GM23338 (cell line): ENCODE data around the gene OXNAD1. TPM values are rescaled to one million over a fixed set of nuclear protein-coding genes. Genes with fewer than 3 reads are reported as not detected.

Source experiments
- ATAC-seq: fragments of 200-7000 bp; cut with Tn5 transposase; 3 replicates; pipeline ENCODE4 v1.9.1; 2020
- DNase-seq: peaks from one replicate; pipeline ENCODE4 v3.0.0-alpha.2; 2015; ENCODE audit warnings: low spot score
- H2AFZ ChIP-seq: fragments of 200-600 bp; sonication (generic); 2 replicates; pipeline ENCODE4 v1.8.0; 2016; ENCODE audit warnings: antibody characterized with exemption, mild to moderate bottlenecking, moderate library complexity
- H3F3A ChIP-seq: fragments of 200-600 bp; sonication (generic); replicated peaks from 2 replicates; pipeline ENCODE4 v1.8.0; 2017; ENCODE audit warnings: antibody characterized with exemption, mixed run types, low read depth
- H3K27ac ChIP-seq: fragments of 200-600 bp; sonication (generic); 2 replicates; pipeline ENCODE4 v1.6.1; 2016; ENCODE audit warnings: low read depth
- H3K27me3 ChIP-seq: fragments of 200-600 bp; sonication (generic); 2 replicates; pipeline ENCODE4 v1.8.0; 2016; ENCODE audit warnings: mild to moderate bottlenecking, mixed run types, moderate library complexity; ENCODE audit not compliant: insufficient read depth
- H3K36me3 ChIP-seq: fragments of 200-600 bp; sonication (generic); 2 replicates; pipeline ENCODE4 v1.8.0; 2016; ENCODE audit warnings: mild to moderate bottlenecking; ENCODE audit not compliant: insufficient read depth
- H3K4me1 ChIP-seq: fragments of 200-600 bp; sonication (generic); 2 replicates; pipeline ENCODE4 v1.8.0; 2016; ENCODE audit warnings: mild to moderate bottlenecking, moderate library complexity; ENCODE audit not compliant: insufficient read depth
- H3K4me2 ChIP-seq: fragments of 200-600 bp; sonication (generic); 2 replicates; pipeline ENCODE4 v1.7.1; 2017; ENCODE audit warnings: mixed run types
- H3K4me3 ChIP-seq: fragments of 200-600 bp; sonication (generic); 2 replicates; pipeline ENCODE4 v1.6.1; 2016; ENCODE audit warnings: mixed run types
- H3K79me2 ChIP-seq: fragments of 200-600 bp; sonication (generic); replicated peaks from 2 replicates; pipeline ENCODE4 v1.8.0; 2017; ENCODE audit warnings: mild to moderate bottlenecking; ENCODE audit not compliant: insufficient read depth
- H3K9me2 ChIP-seq: fragments of 200-600 bp; sonication (generic); 2 replicates; pipeline ENCODE4 v1.8.0; 2017; ENCODE audit not compliant: insufficient read depth
- H4K20me1 ChIP-seq: fragments of 200-600 bp; sonication (generic); replicated peaks from 2 replicates; pipeline ENCODE4 v1.8.0; 2017; ENCODE audit warnings: mild to moderate bottlenecking; ENCODE audit not compliant: insufficient read depth
- H3K27ac Mint-ChIP-seq: 2 replicates; pipeline ENCODE4 v1.8.0; 2020; ENCODE audit warnings: inconsistent platforms, mild to moderate bottlenecking, moderate library complexity, mixed read lengths
- H3K27me3 Mint-ChIP-seq: 3 replicates; pipeline ENCODE4 v1.8.0; 2022; ENCODE audit warnings: low read depth, mild to moderate bottlenecking, moderate library complexity, mixed read lengths, inconsistent platforms; ENCODE audit not compliant: insufficient read depth, poor library complexity
- H3K36me3 Mint-ChIP-seq: 3 replicates; pipeline ENCODE4 v1.8.0; 2021; ENCODE audit warnings: low read depth, mild to moderate bottlenecking, inconsistent platforms, moderate library complexity, mixed read lengths
- H3K4me1 Mint-ChIP-seq: 3 replicates; pipeline ENCODE4 v1.8.0; 2020; ENCODE audit warnings: mild to moderate bottlenecking, inconsistent platforms, mixed read lengths
- H3K4me3 Mint-ChIP-seq: 3 replicates; pipeline ENCODE4 v1.8.0; 2021; ENCODE audit warnings: moderate library complexity, mild to moderate bottlenecking, inconsistent platforms, mixed read lengths
- H3K9me3 Mint-ChIP-seq: 3 replicates; pipeline ENCODE4 v1.8.0; 2020; ENCODE audit warnings: moderate library complexity, mild to moderate bottlenecking, inconsistent platforms, mixed read lengths
- ETS1 ChIP-seq: IDR thresholded peaks from 2 replicates; pipeline ENCODE4 v1.6.1; 2016; ENCODE audit warnings: antibody characterized with exemption
- EZH2 ChIP-seq: fragments of 200-600 bp; sonication (generic); IDR thresholded peaks from one replicate; pipeline ENCODE4 v1.8.0; 2017; ENCODE audit warnings: antibody characterized with exemption, mild to moderate bottlenecking, low read depth; ENCODE audit not compliant: unreplicated experiment
- JUNB ChIP-seq: IDR thresholded peaks from one replicate; pipeline ENCODE4 v1.6.1; 2016; ENCODE audit warnings: antibody characterized with exemption; ENCODE audit not compliant: unreplicated experiment
- NANOG ChIP-seq: IDR thresholded peaks from 2 replicates; pipeline ENCODE4 v1.6.1; 2016; ENCODE audit warnings: antibody characterized with exemption, borderline replicate concordance
- REST ChIP-seq: IDR thresholded peaks from one replicate; pipeline ENCODE4 v1.6.1; 2018; ENCODE audit warnings: antibody characterized with exemption; ENCODE audit not compliant: unreplicated experiment
- STAT1 ChIP-seq: IDR thresholded peaks from one replicate; pipeline ENCODE4 v1.6.1; 2016; ENCODE audit warnings: antibody characterized with exemption; ENCODE audit not compliant: unreplicated experiment
- ZNF114 ChIP-seq: fragments of 250-450 bp; sonication (Bioruptor Pico); IDR thresholded peaks from 2 replicates; pipeline ENCODE4 v1.5.0; 2020; ENCODE audit warnings: mild to moderate bottlenecking, moderate library complexity
- ZNF462 ChIP-seq: fragments of 250-450 bp; sonication (Bioruptor Pico); IDR thresholded peaks from 2 replicates; pipeline ENCODE4 v1.5.0; 2020; ENCODE audit warnings: mild to moderate bottlenecking, moderate library complexity
- polyA plus RNA-seq: library from polyadenylated mRNA; unstranded; fragments of >200 nt; fragmentation: Nextera tagmentation; extraction: Ambion mirVana; gene quantifications from 2 replicates; pipeline ENCODE4 v1.2.1, GENCODE V29; 2016
- total RNA-seq: library from RNA; depleted of rRNA; stranded (reverse); fragments of >200 nt; shearing (Covaris generic); gene quantifications from 2 replicates; pipeline ENCODE4 v1.2.3, GENCODE V29; 2014
- TF ChIP-seq, protein P1 (sequence below), 2 experiments: fragments of 200-600 bp in 1 of 2; sonication (generic) in 1 of 2; conservative IDR thresholded peaks; 2 replicates each; pipeline versions ENCODE4 v1.5.1 to v1.6.1; 2016 to 2017; ENCODE audit warnings: antibody characterized with exemption in 2 of 2, low read depth in 2 of 2, mild to moderate bottlenecking in 2 of 2, moderate library complexity in 1 of 2

Gene OXNAD1
- total and polyA plus RNA-seq, 2 experiments from 2014 or later, result 22.9 to 34.2 TPM

GRCh38 chr3:16319307-16319706 lies 54.3 kb downstream of the OXNAD1 start:
- no peaks in the 10 kb centered on the region; the same call in 1 of the 2 replicates for H3F3A ChIP-seq
- Mint-ChIP-seq H3K4me1 (0 out of 3 replicates have a peak, but pooled peaks cover 4% of the 10 kb centered on the region), H3K4me3 (no peak overlapping the region), H3K27ac (0 out of 2 replicates have a peak overlapping the region, but pooled peaks have one; percentile 46), H3K27me3 (peaks cover 4% of the 10 kb centered on the region), H3K9me3 (no peaks in the 10 kb centered on the region), H3K36me3 (peaks cover 12% of the 10 kb centered on the region)
- no peak overlapping the region for H3K4me2 ChIP-seq
- DNase-seq (peak; percentile 85), ATAC-seq (peak; percentile 96)
- H3K4me1 ChIP-seq, result peaks cover 5% of the 10 kb centered on the region; the same call in 1 of the 2 replicates
- no peaks in the 10 kb centered on the region; the same call in none of the 2 replicates for H4K20me1 ChIP-seq
- H3K4me3 ChIP-seq, result no peak overlapping the region
- H3K27me3 ChIP-seq, result no peaks in the 10 kb centered on the region
- no peaks in the 10 kb centered on the region for H3K79me2 ChIP-seq
- no peaks in the 10 kb centered on the region for H3K9me2 ChIP-seq
- TF ChIP-seq ZNF114 (no peak), REST (no peak), JUNB (no peak), ETS1 (no peak), NANOG (no peak), EZH2 (no peak), STAT1 (no peak)
- TF ChIP-seq, protein P1, sequence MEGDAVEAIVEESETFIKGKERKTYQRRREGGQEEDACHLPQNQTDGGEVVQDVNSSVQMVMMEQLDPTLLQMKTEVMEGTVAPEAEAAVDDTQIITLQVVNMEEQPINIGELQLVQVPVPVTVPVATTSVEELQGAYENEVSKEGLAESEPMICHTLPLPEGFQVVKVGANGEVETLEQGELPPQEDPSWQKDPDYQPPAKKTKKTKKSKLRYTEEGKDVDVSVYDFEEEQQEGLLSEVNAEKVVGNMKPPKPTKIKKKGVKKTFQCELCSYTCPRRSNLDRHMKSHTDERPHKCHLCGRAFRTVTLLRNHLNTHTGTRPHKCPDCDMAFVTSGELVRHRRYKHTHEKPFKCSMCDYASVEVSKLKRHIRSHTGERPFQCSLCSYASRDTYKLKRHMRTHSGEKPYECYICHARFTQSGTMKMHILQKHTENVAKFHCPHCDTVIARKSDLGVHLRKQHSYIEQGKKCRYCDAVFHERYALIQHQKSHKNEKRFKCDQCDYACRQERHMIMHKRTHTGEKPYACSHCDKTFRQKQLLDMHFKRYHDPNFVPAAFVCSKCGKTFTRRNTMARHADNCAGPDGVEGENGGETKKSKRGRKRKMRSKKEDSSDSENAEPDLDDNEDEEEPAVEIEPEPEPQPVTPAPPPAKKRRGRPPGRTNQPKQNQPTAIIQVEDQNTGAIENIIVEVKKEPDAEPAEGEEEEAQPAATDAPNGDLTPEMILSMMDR (conservative IDR thresholded peaks at IDR 0.05; ENCODE audit: low read depth in 2 of 2), result peak; percentile 80 to 83
- H2AFZ ChIP-seq, result no peak overlapping the region
- no peak overlapping the region for H3K27ac ChIP-seq
- H3K36me3 ChIP-seq, result no peaks in the 10 kb centered on the region

- Histone ChIP-seq H2AFZ (no peak overlapping the region), H3K9me2 (no peaks in the 10 kb centered on the region), H3K27ac (no peak overlapping the region), H3K36me3 (no peaks in the 10 kb centered on the region), H3K27me3 (no peaks in the 10 kb centered on the region), H4K20me1 (no peaks in the 10 kb centered on the region; the same call in none of the 2 replicates), H3K4me1 (peaks cover 5% of the 10 kb centered on the region; the same call in 1 of the 2 replicates), H3K4me2 (no peak overlapping the region), H3F3A (no peaks in the 10 kb centered on the region; the same call in 1 of the 2 replicates), H3K4me3 (no peak overlapping the region), H3K79me2 (no peaks in the 10 kb centered on the region)
- Mint-ChIP-seq H3K27ac (0 out of 2 replicates have a peak overlapping the region, but pooled peaks have one; percentile 46), H3K36me3 (peaks cover 12% of the 10 kb centered on the region), H3K4me1 (0 out of 3 replicates have a peak, but pooled peaks cover 4% of the 10 kb centered on the region), H3K9me3 (no peaks in the 10 kb centered on the region), H3K27me3 (peaks cover 4% of the 10 kb centered on the region), H3K4me3 (no peak overlapping the region)
- DNase-seq (no peak), ATAC-seq (no peak)
- no peak for TF ChIP-seq ZNF462 (CRISPR knock-in tag)
Observed at GRCh38 chr3:16319723-16320122, 54.7 kb downstream of the OXNAD1 start.
